Measurements from ENCODE around the gene MLLT10.

DNA sequence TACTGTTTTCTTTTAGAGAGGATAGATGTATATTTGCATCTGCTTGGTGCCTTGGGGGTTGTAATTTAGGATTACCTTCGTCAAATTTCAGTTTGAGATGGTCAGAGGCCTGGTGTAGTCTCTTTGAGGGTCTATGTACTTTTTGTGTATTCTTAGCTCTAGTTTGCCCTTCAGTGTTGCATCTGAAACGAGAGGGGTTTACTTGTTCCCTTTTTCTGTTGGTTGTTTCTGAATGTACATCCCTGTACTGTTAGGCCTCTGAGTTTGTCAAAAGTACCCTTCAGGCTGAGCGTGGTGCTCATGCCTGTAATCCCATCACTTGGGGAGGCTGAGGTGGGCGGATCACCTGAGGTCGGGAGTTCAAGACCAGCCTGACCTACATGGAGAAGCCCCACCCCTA, 60.0 kb downstream of the MLLT10 start:
- TF ChIP-seq, protein P1, sequence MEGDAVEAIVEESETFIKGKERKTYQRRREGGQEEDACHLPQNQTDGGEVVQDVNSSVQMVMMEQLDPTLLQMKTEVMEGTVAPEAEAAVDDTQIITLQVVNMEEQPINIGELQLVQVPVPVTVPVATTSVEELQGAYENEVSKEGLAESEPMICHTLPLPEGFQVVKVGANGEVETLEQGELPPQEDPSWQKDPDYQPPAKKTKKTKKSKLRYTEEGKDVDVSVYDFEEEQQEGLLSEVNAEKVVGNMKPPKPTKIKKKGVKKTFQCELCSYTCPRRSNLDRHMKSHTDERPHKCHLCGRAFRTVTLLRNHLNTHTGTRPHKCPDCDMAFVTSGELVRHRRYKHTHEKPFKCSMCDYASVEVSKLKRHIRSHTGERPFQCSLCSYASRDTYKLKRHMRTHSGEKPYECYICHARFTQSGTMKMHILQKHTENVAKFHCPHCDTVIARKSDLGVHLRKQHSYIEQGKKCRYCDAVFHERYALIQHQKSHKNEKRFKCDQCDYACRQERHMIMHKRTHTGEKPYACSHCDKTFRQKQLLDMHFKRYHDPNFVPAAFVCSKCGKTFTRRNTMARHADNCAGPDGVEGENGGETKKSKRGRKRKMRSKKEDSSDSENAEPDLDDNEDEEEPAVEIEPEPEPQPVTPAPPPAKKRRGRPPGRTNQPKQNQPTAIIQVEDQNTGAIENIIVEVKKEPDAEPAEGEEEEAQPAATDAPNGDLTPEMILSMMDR (IDR thresholded peaks at IDR 0.05; ENCODE audit: borderline replicate concordance, extremely low read depth, low read length, poor library complexity, severe bottlenecking): no peak
- no peak for TF ChIP-seq EZH2 (IDR thresholded peaks at IDR 0.05; ENCODE audit: borderline replicate concordance, low read depth, low read length, severe bottlenecking)

Measured in DND-41 (cell line).